ENCODE results near the gene RND1.
A peak's percentile ranks its signal among the peaks of the same experiment; 100 is the strongest.
"Not testable (repeated sequence)": the region's sequence is repeated elsewhere in the genome, so short reads cannot be mapped to it uniquely, and the experiment has no call there.

The RND1 gene

DNA sequence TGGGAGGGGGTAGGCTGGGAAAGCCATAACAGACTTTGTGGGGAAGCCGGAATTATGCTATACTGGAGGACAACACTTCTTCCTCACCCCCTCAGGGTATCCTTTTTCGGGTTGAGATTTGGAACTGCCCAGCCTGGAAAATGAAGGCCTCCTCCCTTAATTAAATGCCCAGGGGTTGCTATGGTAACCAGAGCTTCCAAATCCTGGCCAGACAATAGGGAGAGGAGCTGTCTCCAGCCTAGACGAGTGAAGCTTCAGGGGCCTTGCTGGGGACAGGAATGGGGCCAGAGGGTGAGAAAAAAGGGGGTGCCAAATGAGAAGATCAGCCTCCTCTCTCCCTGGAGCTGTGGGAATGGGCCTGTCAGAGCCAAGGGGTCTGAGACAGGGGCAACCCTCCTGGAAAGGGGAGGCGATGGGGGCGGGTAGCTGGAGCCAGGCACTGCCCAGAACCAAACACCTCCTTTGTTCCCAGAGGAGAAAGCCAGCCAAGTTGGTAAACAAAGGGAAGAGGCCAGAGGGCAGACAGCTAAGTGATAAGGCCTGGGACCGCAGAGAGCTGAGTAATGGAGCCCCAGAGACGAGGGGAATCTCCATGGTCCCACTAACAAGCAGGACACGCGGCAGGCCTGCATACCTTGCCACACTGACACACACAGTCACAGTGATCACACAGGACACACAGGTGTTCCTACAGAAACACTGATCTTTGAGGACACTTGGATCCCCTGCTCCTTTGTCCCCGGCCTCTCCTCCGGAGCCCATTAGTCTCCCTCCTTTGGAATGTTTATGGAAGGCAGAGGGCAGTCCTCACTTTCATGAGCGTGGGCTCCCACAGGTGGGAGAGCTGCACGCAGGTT, 17.9 kb upstream of the RND1 start:
- no peak overlapping the region for H3K9ac ChIP-seq (ENCODE audit: low read depth, low read length)
- peaks cover 50% of the 10 kb centered on the region for H3K27me3 ChIP-seq (ENCODE audit: control insufficient read depth, insufficient read depth, low read length)

DNA sequence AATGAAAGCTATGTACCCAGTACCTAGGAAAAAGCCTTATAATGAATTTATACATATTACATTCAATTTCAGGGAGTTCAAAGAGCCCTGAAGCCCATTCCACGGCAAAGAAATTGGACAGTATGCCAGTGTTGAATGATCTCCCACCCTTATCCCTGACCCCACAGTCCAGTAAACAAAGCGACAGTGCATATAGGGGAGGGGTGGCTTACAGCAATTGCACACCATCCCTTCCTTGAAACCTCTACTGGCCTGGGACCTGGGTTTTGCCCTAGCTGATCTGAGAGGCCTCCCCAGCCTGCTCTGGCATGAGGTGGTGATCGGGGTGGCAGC, 17.3 kb upstream of the RND1 start:
- Histone ChIP-seq H3K4me3 (ENCODE audit: low read length) (no peak overlapping the region), H3K27me3 (ENCODE audit: control insufficient read depth, insufficient read depth, low read length) (peaks cover 53% of the 10 kb centered on the region), H3K9me3 (replicated peaks; ENCODE audit: low read length) (no peaks in the 10 kb centered on the region), H3K4me1 (ENCODE audit: control insufficient read depth, insufficient read depth, low read length) (no peaks in the 10 kb centered on the region), H3K4me2 (ENCODE audit: low read length) (no peak overlapping the region), H3K9ac (ENCODE audit: low read depth, low read length) (no peak overlapping the region), H3K36me3 (ENCODE audit: insufficient read depth, low read length) (no peaks in the 10 kb centered on the region)

More for the DNA sequence above, 17.9 kb upstream of the RND1 start:
- Histone ChIP-seq H3K36me3 (ENCODE audit: insufficient read depth, low read length) (no peaks in the 10 kb centered on the region), H3K9me3 (replicated peaks; ENCODE audit: low read length) (no peaks in the 10 kb centered on the region), H3K4me1 (ENCODE audit: control insufficient read depth, insufficient read depth, low read length) (no peaks in the 10 kb centered on the region), H3K4me2 (ENCODE audit: low read length) (no peak overlapping the region), H3K4me3 (ENCODE audit: low read length) (no peak overlapping the region)

DNA sequence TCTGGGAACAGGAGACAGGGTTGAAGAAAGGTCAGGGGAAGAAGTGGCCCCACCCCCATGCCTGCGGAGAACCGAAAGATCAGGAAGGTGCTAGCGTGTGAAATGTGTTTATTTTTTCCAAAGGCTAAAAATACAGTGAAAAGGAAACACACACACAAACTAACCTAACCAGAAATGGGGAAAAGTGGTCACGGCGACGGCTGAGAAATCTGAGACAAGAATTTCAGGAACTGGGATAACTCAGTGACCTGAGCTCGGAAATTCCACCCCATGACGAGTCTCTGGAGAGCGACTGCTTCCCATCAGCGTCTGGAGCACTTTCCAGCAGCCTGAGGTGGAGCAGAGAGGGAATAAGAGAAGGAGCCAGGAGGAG, 16.6 kb upstream of the RND1 start:
- H3K27me3 ChIP-seq (ENCODE audit: control insufficient read depth, insufficient read depth, low read length), result peaks cover 53% of the 10 kb centered on the region
- H3K9ac ChIP-seq (ENCODE audit: low read depth, low read length), result no peak overlapping the region
- no peak overlapping the region for H3K4me3 ChIP-seq (ENCODE audit: low read length)
- H3K4me2 ChIP-seq (ENCODE audit: low read length), result peak overlapping the region; percentile 34
- no peaks in the 10 kb centered on the region for H3K9me3 ChIP-seq (replicated peaks; ENCODE audit: low read length)
- H3K36me3 ChIP-seq (ENCODE audit: insufficient read depth, low read length), result no peaks in the 10 kb centered on the region
- H3K4me1 ChIP-seq (ENCODE audit: control insufficient read depth, insufficient read depth, low read length), result no peaks in the 10 kb centered on the region

DNA sequence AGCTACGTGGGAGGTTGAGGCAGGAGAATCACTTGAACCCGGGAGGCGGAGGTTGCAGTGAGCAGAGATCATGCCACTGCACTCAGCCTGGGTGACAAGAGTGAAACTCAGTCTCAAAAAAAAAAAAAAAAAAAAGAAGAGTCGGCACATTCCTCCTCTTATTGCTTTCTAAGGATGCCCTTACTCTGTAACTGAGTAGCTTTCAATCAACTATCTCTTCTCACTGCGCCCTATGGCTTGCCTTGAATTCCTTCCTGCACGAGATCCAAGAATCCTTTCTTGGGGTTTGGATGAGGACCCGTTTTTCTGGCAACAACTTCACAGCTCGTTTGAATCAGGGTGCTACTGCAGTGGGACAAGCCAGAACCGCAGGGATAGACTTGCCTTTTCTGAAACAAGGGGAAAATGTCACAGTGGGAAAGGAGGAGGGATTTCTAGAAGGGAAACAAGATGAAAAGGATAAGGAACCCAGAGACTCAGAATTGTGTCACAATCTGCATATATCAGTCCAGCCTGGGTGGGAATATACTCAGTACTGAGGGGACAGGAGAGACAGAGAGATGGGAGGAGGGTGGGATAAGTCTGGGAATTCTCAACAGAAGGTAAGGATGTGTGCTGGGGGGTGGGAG, 16.1 kb upstream of the RND1 start:
- Histone ChIP-seq H3K36me3 (ENCODE audit: insufficient read depth, low read length) (no peaks in the 10 kb centered on the region), H3K9ac (ENCODE audit: low read depth, low read length) (no peak overlapping the region), H3K4me3 (ENCODE audit: low read length) (no peak overlapping the region), H3K4me2 (ENCODE audit: low read length) (no peak overlapping the region), H3K27me3 (ENCODE audit: control insufficient read depth, insufficient read depth, low read length) (peaks cover 53% of the 10 kb centered on the region), H3K9me3 (replicated peaks; ENCODE audit: low read length) (no peaks in the 10 kb centered on the region), H3K4me1 (ENCODE audit: control insufficient read depth, insufficient read depth, low read length) (no peaks in the 10 kb centered on the region)

DNA sequence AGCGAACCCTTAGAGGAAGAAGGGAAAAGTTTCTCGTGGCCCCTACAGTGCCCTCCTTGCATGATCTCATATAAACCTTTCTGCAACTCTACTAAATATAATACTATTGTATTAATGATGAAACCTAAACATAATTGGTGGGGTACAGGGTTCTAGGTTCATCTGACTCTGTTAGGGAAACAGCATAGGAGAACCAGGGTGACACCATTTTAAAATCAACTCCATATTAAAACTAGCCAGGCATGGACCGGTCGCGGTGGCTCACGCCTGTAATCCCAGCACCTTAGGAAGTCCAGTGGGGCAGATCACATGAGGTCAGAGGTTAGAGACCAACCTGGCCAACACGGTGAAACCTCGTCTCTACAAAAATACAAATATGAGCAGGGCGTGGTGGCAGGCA, 15.0 kb upstream of the RND1 start:
- H3K4me2 ChIP-seq (ENCODE audit: low read length), result no peak overlapping the region
- H3K27me3 ChIP-seq (ENCODE audit: control insufficient read depth, insufficient read depth, low read length), result peaks cover 53% of the 10 kb centered on the region
- H3K4me1 ChIP-seq (ENCODE audit: control insufficient read depth, insufficient read depth, low read length), result no peaks in the 10 kb centered on the region
- no peak overlapping the region for H3K4me3 ChIP-seq (ENCODE audit: low read length)
- H3K36me3 ChIP-seq (ENCODE audit: insufficient read depth, low read length), result no peaks in the 10 kb centered on the region
- H3K9ac ChIP-seq (ENCODE audit: low read depth, low read length), result no peak overlapping the region
- no peaks in the 10 kb centered on the region for H3K9me3 ChIP-seq (replicated peaks; ENCODE audit: low read length)

DNA sequence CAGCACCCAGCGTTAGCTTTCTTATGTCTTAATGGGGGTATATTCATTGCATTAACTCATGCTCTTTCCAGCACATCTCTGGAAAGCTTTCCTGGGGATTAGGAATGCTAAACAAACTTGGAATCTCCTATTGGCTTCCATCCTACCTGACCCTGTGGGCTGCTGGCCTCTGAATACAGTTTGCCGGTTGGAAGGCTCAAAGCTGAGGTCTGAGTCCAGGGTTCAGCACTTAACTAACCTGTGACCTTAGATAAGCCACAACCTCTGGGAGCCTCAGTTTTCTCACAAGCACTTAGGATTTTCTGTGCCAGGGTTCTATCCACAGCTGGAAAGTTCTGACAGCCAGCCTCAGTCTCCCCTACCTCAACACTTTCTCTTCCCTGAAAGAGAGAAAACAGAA, 12.9 kb upstream of the RND1 start:
- Histone ChIP-seq H3K27me3 (ENCODE audit: control insufficient read depth, insufficient read depth, low read length) (peaks cover 44% of the 10 kb centered on the region), H3K9me3 (replicated peaks; ENCODE audit: low read length) (no peaks in the 10 kb centered on the region), H3K4me1 (ENCODE audit: control insufficient read depth, insufficient read depth, low read length) (no peaks in the 10 kb centered on the region), H3K4me3 (ENCODE audit: low read length) (no peak overlapping the region), H3K4me2 (ENCODE audit: low read length) (no peak overlapping the region), H3K36me3 (ENCODE audit: insufficient read depth, low read length) (no peaks in the 10 kb centered on the region), H3K9ac (ENCODE audit: low read depth, low read length) (no peak overlapping the region)

DNA sequence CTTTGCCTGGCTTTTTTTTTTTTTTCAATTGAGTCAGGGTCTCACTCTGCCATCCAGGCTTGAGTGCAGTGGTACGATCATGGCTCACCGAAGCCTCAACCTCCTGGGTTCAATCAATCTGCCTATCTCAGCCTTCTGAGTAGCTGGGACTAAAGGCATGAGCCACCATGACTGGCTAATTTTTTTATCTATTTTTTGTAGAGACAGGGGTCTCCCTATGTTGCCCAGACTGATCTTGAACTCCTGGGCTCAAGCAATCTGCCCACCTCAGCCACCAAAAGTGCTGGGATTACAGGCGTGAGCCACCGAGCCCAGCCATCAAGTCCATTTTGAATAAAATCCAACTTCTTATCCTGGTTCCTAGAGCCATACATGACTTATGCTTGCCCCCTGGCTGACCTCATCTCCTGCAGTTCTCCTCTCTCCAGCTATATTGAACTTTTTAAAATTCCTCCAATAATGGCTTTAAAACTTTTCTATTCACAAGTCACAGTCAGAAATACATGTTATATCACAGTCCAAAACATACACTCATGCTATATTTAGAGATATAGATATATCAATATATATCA, 10.4 kb upstream of the RND1 start:
- peaks cover 32% of the 10 kb centered on the region for H3K27me3 ChIP-seq (ENCODE audit: control insufficient read depth, insufficient read depth, low read length)
- H3K4me2 ChIP-seq (ENCODE audit: low read length), result no peak overlapping the region
- H3K36me3 ChIP-seq (ENCODE audit: insufficient read depth, low read length), result no peaks in the 10 kb centered on the region
- no peaks in the 10 kb centered on the region for H3K9me3 ChIP-seq (replicated peaks; ENCODE audit: low read length)
- H3K9ac ChIP-seq (ENCODE audit: low read depth, low read length), result no peak overlapping the region
- no peak overlapping the region for H3K4me3 ChIP-seq (ENCODE audit: low read length)
- H3K4me1 ChIP-seq (ENCODE audit: control insufficient read depth, insufficient read depth, low read length), result no peaks in the 10 kb centered on the region

DNA sequence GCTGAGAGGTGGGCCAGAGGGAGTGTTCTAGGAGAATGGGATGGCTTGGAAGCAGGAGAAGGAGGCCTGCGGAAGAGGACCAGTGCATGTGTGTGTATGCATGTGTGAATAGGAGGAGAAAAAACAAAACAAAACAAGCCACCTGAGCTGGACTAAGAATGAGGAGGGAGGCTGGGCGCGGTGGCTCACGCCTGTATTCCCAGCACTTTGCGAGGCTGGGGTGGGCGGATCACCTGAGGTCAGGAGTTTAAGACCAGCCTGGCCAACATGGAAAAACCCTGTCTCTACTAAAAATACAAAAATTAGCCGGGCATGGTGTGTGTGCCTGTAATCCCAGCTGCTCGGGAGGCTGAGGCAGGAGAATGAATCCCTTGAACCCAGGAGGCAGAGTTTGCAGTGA, 7.9 kb upstream of the RND1 start:
- H3K36me3 ChIP-seq (ENCODE audit: insufficient read depth, low read length); H3K4me1 ChIP-seq (ENCODE audit: control insufficient read depth, insufficient read depth, low read length); H3K4me3 ChIP-seq (ENCODE audit: low read length); H3K9ac ChIP-seq (ENCODE audit: low read depth, low read length); H3K4me2 ChIP-seq (ENCODE audit: low read length); H3K9me3 ChIP-seq (replicated peaks; ENCODE audit: low read length): not testable (repeated sequence)
- H3K27me3 ChIP-seq (ENCODE audit: control insufficient read depth, insufficient read depth, low read length), result peaks cover 15% of the 10 kb centered on the region

DNA sequence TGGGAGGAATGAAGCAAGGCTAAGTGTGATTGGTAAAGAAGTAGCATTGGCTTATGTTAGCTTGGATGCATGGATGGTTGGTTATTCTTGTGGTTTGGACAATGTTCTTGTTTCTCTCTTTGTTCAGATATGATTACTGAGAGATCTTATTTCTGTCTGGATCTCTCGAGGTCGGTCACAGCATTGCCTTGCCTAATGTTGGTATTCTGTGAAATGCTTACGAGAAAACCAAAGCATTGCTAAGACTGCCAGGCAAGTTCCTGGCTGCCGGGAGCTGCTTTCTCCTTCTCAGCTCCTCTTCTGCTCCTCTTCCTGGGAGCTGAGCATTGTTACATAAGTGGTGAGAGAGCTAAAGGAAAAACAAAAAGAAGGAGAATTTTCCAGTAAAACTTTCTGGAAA, 7.4 kb upstream of the RND1 start:
- H3K4me3 ChIP-seq (ENCODE audit: low read length), result no peak overlapping the region
- no peaks in the 10 kb centered on the region for H3K4me1 ChIP-seq (ENCODE audit: control insufficient read depth, insufficient read depth, low read length)
- H3K9ac ChIP-seq (ENCODE audit: low read depth, low read length), result no peak overlapping the region
- no peaks in the 10 kb centered on the region for H3K9me3 ChIP-seq (replicated peaks; ENCODE audit: low read length)
- peaks cover 13% of the 10 kb centered on the region for H3K27me3 ChIP-seq (ENCODE audit: control insufficient read depth, insufficient read depth, low read length)
- H3K4me2 ChIP-seq (ENCODE audit: low read length), result no peak overlapping the region
- no peaks in the 10 kb centered on the region for H3K36me3 ChIP-seq (ENCODE audit: insufficient read depth, low read length)

DNA sequence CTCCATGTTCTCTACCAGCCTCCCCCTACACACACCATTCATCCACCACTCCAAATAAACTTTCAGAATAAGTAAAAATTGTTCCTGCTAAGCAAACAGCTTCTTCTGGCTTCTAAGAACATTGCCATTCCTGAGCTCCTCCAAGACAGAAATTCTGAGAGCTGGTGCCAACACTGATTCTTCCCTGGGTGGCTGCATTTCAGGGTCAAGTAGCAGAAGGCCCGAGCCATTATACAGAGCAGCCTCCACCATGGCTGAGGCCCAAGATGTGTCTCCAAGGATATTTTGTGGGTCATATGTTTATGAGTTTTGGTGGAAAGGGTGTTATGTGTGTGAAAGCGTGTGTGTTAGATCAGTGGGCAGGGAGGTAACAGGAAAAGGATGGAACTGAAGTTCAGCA, 3.5 kb upstream of the RND1 start:
- H3K4me1 ChIP-seq (ENCODE audit: control insufficient read depth, insufficient read depth, low read length), result peaks cover 5% of the 10 kb centered on the region
- H3K36me3 ChIP-seq (ENCODE audit: insufficient read depth, low read length), result no peaks in the 10 kb centered on the region
- H3K4me2 ChIP-seq (ENCODE audit: low read length), result no peak overlapping the region
- no peaks in the 10 kb centered on the region for H3K9me3 ChIP-seq (replicated peaks; ENCODE audit: low read length)
- H3K9ac ChIP-seq (ENCODE audit: low read depth, low read length), result no peak overlapping the region
- peaks cover 26% of the 10 kb centered on the region for H3K27me3 ChIP-seq (ENCODE audit: control insufficient read depth, insufficient read depth, low read length)
- H3K4me3 ChIP-seq (ENCODE audit: low read length), result no peak overlapping the region

DNA sequence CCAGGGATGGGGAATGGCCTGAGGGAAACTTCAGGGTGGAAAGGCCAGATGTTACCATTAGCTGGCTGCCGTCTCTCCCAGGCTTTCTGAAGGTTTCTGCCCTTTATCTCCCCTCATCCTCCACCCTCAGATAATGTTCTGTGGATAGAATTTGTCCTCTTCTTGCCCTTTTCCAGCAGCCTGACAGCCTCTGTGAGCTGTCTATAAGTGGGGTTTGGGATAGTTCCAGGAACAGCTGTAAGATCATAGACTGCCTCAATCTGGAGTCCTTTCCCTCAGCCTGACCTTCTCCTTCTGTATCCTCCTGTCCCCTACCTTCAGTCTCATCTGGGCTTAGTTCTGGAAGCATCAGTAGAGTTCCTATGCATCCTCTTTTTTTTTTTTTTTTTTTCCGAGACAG, 2.8 kb upstream of the RND1 start:
- Histone ChIP-seq H3K4me3 (ENCODE audit: low read length) (no peak overlapping the region), H3K36me3 (ENCODE audit: insufficient read depth, low read length) (no peaks in the 10 kb centered on the region), H3K27me3 (ENCODE audit: control insufficient read depth, insufficient read depth, low read length) (peaks cover 32% of the 10 kb centered on the region), H3K9ac (ENCODE audit: low read depth, low read length) (no peak overlapping the region), H3K4me2 (ENCODE audit: low read length) (no peak overlapping the region), H3K9me3 (replicated peaks; ENCODE audit: low read length) (no peaks in the 10 kb centered on the region), H3K4me1 (ENCODE audit: control insufficient read depth, insufficient read depth, low read length) (peaks cover 5% of the 10 kb centered on the region)

All from skeletal muscle satellite cell (primary cell).